ENCODE results near the gene IGFL2. TPM values are rescaled to one million over a fixed set of nuclear protein-coding genes. Genes with fewer than 3 reads are reported as not detected.
"Not testable (repeated sequence)": the region's sequence is repeated elsewhere in the genome, so short reads cannot be mapped to it uniquely, and the experiment has no call there.

The IGFL2 gene
- total RNA-seq, 2 donors from 2014 or later = not detected

- no peak for TF ChIP-seq POLR2A (IDR thresholded peaks at IDR 0.05)
- TF ChIP-seq, protein P1, sequence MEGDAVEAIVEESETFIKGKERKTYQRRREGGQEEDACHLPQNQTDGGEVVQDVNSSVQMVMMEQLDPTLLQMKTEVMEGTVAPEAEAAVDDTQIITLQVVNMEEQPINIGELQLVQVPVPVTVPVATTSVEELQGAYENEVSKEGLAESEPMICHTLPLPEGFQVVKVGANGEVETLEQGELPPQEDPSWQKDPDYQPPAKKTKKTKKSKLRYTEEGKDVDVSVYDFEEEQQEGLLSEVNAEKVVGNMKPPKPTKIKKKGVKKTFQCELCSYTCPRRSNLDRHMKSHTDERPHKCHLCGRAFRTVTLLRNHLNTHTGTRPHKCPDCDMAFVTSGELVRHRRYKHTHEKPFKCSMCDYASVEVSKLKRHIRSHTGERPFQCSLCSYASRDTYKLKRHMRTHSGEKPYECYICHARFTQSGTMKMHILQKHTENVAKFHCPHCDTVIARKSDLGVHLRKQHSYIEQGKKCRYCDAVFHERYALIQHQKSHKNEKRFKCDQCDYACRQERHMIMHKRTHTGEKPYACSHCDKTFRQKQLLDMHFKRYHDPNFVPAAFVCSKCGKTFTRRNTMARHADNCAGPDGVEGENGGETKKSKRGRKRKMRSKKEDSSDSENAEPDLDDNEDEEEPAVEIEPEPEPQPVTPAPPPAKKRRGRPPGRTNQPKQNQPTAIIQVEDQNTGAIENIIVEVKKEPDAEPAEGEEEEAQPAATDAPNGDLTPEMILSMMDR (IDR thresholded peaks at IDR 0.05) = no peak
- WGBS, 2 donors = 48 to 54% methylated on average over 9 of the region's 9 CpGs
- no peaks in the 10 kb centered on the region for H3K27me3 ChIP-seq
- no peak overlapping the region for H3K27ac ChIP-seq
- no peaks in the 10 kb centered on the region for H3K9me3 ChIP-seq
- intact Hi-C loops (cut with DNase I) = no loop called here
- no peaks in the 10 kb centered on the region for H3K36me3 ChIP-seq (replicated peaks in 1 of 2; ENCODE audit: insufficient read depth in 1 of 2, low read depth in 2 of 2)
- no peak for ATAC-seq
- no peaks in the 10 kb centered on the region for H3K4me1 ChIP-seq
- no peak for DNase-seq
- H3K4me3 ChIP-seq = no peak overlapping the region
These were observed 31.2 kb downstream of the IGFL2 start for GRCh38 chr19:46179076-46179759.

- WGBS, 2 donors = 63 to 79% methylated on average over 5 of the region's 5 CpGs
- TF ChIP-seq, protein P1 (IDR thresholded peaks at IDR 0.05) = no peak
- no peak for TF ChIP-seq POLR2A (IDR thresholded peaks at IDR 0.05)
- H3K9me3 ChIP-seq = no peaks in the 10 kb centered on the region
- no peaks in the 10 kb centered on the region for H3K4me1 ChIP-seq
- H3K27ac ChIP-seq = no peak overlapping the region
- no peaks in the 10 kb centered on the region for H3K36me3 ChIP-seq (replicated peaks in 1 of 2; ENCODE audit: insufficient read depth in 1 of 2, low read depth in 2 of 2)
- no peak for DNase-seq
- no peaks in the 10 kb centered on the region for H3K27me3 ChIP-seq
- ATAC-seq = no peak
- no peak overlapping the region for H3K4me3 ChIP-seq
- intact Hi-C loops (cut with DNase I) = no loop called here
These were observed 32.8 kb downstream of the IGFL2 start for GRCh38 chr19:46180701-46181387.

DNA sequence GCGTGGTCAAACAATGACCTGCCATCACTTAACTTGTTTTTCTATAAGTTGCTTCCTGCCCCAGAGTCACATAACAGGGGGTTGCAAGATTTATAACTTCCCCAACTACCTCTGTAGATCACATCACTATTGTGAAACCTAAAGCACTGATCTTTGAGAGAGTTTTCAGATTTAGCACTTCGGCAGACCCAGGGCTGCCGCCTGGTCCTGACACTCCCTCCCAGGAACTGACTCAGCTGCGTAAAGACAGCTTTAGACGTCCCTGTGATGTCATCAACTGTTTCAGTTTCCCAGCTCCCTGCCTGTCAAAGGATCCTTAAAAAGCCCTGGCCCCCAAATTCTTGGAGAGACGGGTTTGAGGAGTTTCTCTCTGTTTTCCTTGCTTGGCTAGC is 33.3 kb downstream of the IGFL2 start:
- Histone ChIP-seq H3K4me3 (no peak overlapping the region), H3K27ac (no peak overlapping the region), H3K4me1 (peaks cover 4% of the 10 kb centered on the region), H3K9me3 (no peaks in the 10 kb centered on the region), H3K36me3 (replicated peaks in 1 of 2; ENCODE audit: insufficient read depth in 1 of 2, low read depth in 2 of 2) (no peaks in the 10 kb centered on the region), H3K27me3 (no peaks in the 10 kb centered on the region)
- WGBS, 2 donors = 40 to 53% methylated on average over 6 of the region's 6 CpGs
- DNase-seq = no peak
- no peak for ATAC-seq
- intact Hi-C loops (cut with DNase I) = no loop called here
- TF ChIP-seq, protein P1 (IDR thresholded peaks at IDR 0.05) = no peak
- no peak for TF ChIP-seq POLR2A (IDR thresholded peaks at IDR 0.05)

DNA sequence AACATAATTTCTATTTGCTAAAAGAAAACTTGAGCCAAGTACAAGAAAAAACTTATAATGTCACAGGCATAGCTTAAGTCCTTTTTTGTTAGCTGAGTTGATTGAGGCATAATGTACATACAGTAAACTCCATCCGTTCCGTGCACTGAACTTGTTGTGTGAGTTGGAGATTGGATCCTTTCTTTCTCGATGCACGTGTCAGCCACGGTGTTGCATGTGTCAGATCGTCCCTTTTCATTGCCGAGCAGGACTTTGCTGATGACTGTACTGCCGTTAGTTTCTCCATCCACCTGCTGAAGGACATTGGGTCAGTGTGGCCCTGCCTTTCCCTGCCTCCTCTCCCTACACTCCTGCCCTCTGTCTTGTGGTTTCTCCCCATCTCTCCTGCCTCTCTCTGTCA is 34.4 kb downstream of the IGFL2 start:
- Histone ChIP-seq H3K27ac (no peak overlapping the region), H3K36me3 (replicated peaks in 1 of 2; ENCODE audit: insufficient read depth in 1 of 2, low read depth in 2 of 2) (no peaks in the 10 kb centered on the region), H3K4me1 (peaks cover 4% of the 10 kb centered on the region), H3K9me3 (no peaks in the 10 kb centered on the region), H3K4me3 (no peak overlapping the region), H3K27me3 (no peaks in the 10 kb centered on the region)
- TF ChIP-seq, protein P1 (IDR thresholded peaks at IDR 0.05) = no peak
- no peak for TF ChIP-seq POLR2A (IDR thresholded peaks at IDR 0.05)
- DNase-seq = no peak
- intact Hi-C loops (cut with DNase I) = no loop called here
- ATAC-seq = no peak
- 73% methylated on average over 8 of the region's 8 CpGs for WGBS, 2 donors

GRCh38 chr19:46184775-46185710 is 37.0 kb downstream of the IGFL2 start:
- H3K27me3 ChIP-seq; ATAC-seq; H3K4me1 ChIP-seq; H3K36me3 ChIP-seq (replicated peaks in 1 of 2; ENCODE audit: insufficient read depth in 1 of 2, low read depth in 2 of 2); DNase-seq; H3K27ac ChIP-seq; intact Hi-C loops (cut with DNase I); H3K4me3 ChIP-seq; H3K9me3 ChIP-seq: not testable (repeated sequence)
- WGBS, 2 donors = 77 to 84% methylated on average over 6 of the region's 6 CpGs
